Endothelial cell of umbilical vein (primary cell): Measurements from ENCODE around the gene CCSER1. TPM values are rescaled to one million over a fixed set of nuclear protein-coding genes. Genes with fewer than 3 reads are reported as not detected.

Experiments used
- BruUV-seq: library from RNA; stranded (reverse); fragments of 400-500 nt; replicated peaks from 2 replicates; lab custom pipeline; 2021; lab: Mats Ljungman, UMichigan
- CTCF ChIA-PET: fragments of 300-600, 350-600 bp; sonication (Branson Sonifier 250); formaldehyde crosslinking; loops from one replicate; lab custom pipeline; 2021; ENCODE audit warnings: antibody characterized with exemption, inconsistent platforms; lab: Charles Lee
- POLR2A ChIA-PET: fragments of 300-600, 350-600 bp; sonication (Branson Sonifier 250); formaldehyde crosslinking; loops from one replicate; lab custom pipeline; 2021; ENCODE audit warnings: antibody characterized with exemption, inconsistent platforms; lab: Charles Lee
- DNase-seq: peaks from one replicate; pipeline ENCODE4 v3.0.0-alpha.2; 2011; ENCODE audit warnings: low read depth, low spot score
- FAIRE-seq: peaks from 2 replicates; lab custom pipeline; 2011; peaks lifted over from hg19 to GRCh38; lab: Jason Lieb, UNC
- H2AFZ ChIP-seq: 2 replicates; pipeline ENCODE4 v1.6.0; 2012; ENCODE audit warnings: low read depth, low read length, control low read depth, inconsistent platforms
- H3K27ac ChIP-seq: 2 replicates; pipeline ENCODE4 v1.5.1; 2011; ENCODE audit warnings: low read depth, mild to moderate bottlenecking, control low read depth, low read length, moderate library complexity; ENCODE audit not compliant: insufficient read depth
- H3K27me3 ChIP-seq, 2 experiments: 2 replicates each; pipeline versions ENCODE4 v1.6.0 to v1.6.1; 2011; ENCODE audit warnings: low read length in 2 of 2, mixed read lengths in 1 of 2; ENCODE audit not compliant: control insufficient read depth in 2 of 2, insufficient read depth in 2 of 2
- H3K36me3 ChIP-seq, 2 experiments: 2 replicates in 1 of 2; 3 replicates in 1 of 2; pipeline ENCODE4 v1.5.1; 2011; ENCODE audit warnings: low read length in 2 of 2, mild to moderate bottlenecking in 1 of 2, moderate library complexity in 1 of 2; ENCODE audit not compliant: control insufficient read depth in 2 of 2, insufficient read depth in 2 of 2; ENCODE audit errors: extremely low read depth in 1 of 2
- H3K4me1 ChIP-seq: 3 replicates; pipeline ENCODE4 v1.5.1; 2011; ENCODE audit warnings: mild to moderate bottlenecking, low read length; ENCODE audit not compliant: control insufficient read depth, insufficient read depth; ENCODE audit errors: extremely low read depth
- H3K4me2 ChIP-seq: 2 replicates; pipeline ENCODE4 v1.6.1; 2011; ENCODE audit warnings: low read length, control low read depth, mixed read lengths; ENCODE audit not compliant: insufficient read depth
- H3K4me3 ChIP-seq, 3 experiments: fragments of 200-600 bp in 1 of 3; sonication (generic), shearing (Covaris generic) in 1 of 3; replicated peaks in 1 of 3; 2 replicates each; pipeline ENCODE4 v1.5.1; 2011 to 2016; ENCODE audit warnings: control low read depth in 3 of 3, low read length in 3 of 3, mild to moderate bottlenecking in 2 of 3, inconsistent platforms in 1 of 3, low read depth in 1 of 3, moderate library complexity in 1 of 3; ENCODE audit not compliant: insufficient read depth in 1 of 3
- H3K79me2 ChIP-seq: 2 replicates; pipeline ENCODE4 v1.6.0; 2012; ENCODE audit warnings: low read length, inconsistent platforms; ENCODE audit not compliant: control insufficient read depth, insufficient read depth
- H3K9ac ChIP-seq: replicated peaks from 2 replicates; pipeline ENCODE3; 2011; ENCODE audit warnings: low read length, control low read depth; ENCODE audit not compliant: insufficient read depth; ENCODE audit errors: extremely low read depth
- H3K9me1 ChIP-seq: replicated peaks from 3 replicates; pipeline ENCODE4 v1.6.0; 2011; ENCODE audit warnings: mild to moderate bottlenecking, low read length; ENCODE audit not compliant: control insufficient read depth, insufficient read depth; ENCODE audit errors: extremely low read depth
- H3K9me3 ChIP-seq: replicated peaks from 2 replicates; pipeline ENCODE4 v1.5.1; 2012; ENCODE audit warnings: low read length, inconsistent platforms; ENCODE audit not compliant: control insufficient read depth, insufficient read depth
- H4K20me1 ChIP-seq: replicated peaks from 2 replicates; pipeline ENCODE3; 2011; ENCODE audit warnings: mild to moderate bottlenecking, low read length; ENCODE audit not compliant: control insufficient read depth, insufficient read depth; ENCODE audit errors: extremely low read depth
- EZH2 ChIP-seq: IDR thresholded peaks from 2 replicates; pipeline ENCODE4 v1.6.1; 2012; ENCODE audit warnings: borderline replicate concordance, low read depth, mild to moderate bottlenecking, moderate library complexity, low read length, inconsistent platforms; ENCODE audit not compliant: severe bottlenecking
- FOS ChIP-seq: IDR thresholded peaks from 2 replicates; pipeline ENCODE4 v1.6.1; 2011; ENCODE audit warnings: mild to moderate bottlenecking, low read length, moderate library complexity, borderline replicate concordance; ENCODE audit not compliant: insufficient read depth
- GATA2 ChIP-seq: IDR thresholded peaks from 2 replicates; pipeline ENCODE4 v1.7.0; 2011; ENCODE audit warnings: low read depth, mild to moderate bottlenecking, moderate library complexity, mixed read lengths, low read length; ENCODE audit not compliant: insufficient read length, insufficient read depth
- JUN ChIP-seq: IDR thresholded peaks from 2 replicates; pipeline ENCODE4 v1.6.1; 2011; ENCODE audit warnings: borderline replicate concordance, low read depth; ENCODE audit not compliant: insufficient read length, insufficient read depth
- MAX ChIP-seq: IDR thresholded peaks from 2 replicates; pipeline ENCODE4 v1.6.1; 2011; ENCODE audit not compliant: insufficient read depth, insufficient read length
- MYC ChIP-seq: IDR thresholded peaks from one replicate; pipeline ENCODE4 v1.6.1; 2011; ENCODE audit warnings: mild to moderate bottlenecking, low read depth, low read length
- POLR2A ChIP-seq: IDR thresholded peaks from 2 replicates; pipeline ENCODE4 v1.6.1; 2012; ENCODE audit warnings: low read depth, mild to moderate bottlenecking, control low read depth, low read length
- POLR2AphosphoS5 ChIP-seq: IDR thresholded peaks from 2 replicates; pipeline ENCODE4 v1.6.1; 2012; ENCODE audit warnings: low read depth, mild to moderate bottlenecking, control low read depth, low read length, moderate library complexity; ENCODE audit not compliant: insufficient read depth
- dilution Hi-C: fragments of 300-500 bp; cut with MboI; formaldehyde crosslinking; loops from one replicate; pipeline ENCODE4 v1.15.0; 2019; ENCODE audit warnings: low sequenced_read_pairs; ENCODE audit not compliant: extremely low pct_ligation_motif_present
- intact Hi-C: fragments of 100-400 bp; cut with micrococcal nuclease; formaldehyde crosslinking; loops from one replicate; pipeline ENCODE4 v1.10.0; 2022
- polyA plus RNA-seq, 4 experiments: library from polyadenylated mRNA; depleted of rRNA in 3 of 4; stranded (reverse) in 3 of 4; unstranded in 1 of 4; fragments of >200 nt; gene quantifications; 2 replicates each; pipeline versions ENCODE4 v1.2.1 to v1.2.3, GENCODE V29; 2011 to 2012; ENCODE audit warnings: missing spikeins in 1 of 4
- total RNA-seq: library from RNA; stranded (reverse); gene quantifications from 2 replicates; pipeline ENCODE4 v1.2.3, GENCODE V29; 2021
- TF ChIP-seq, protein P1 (sequence below), 2 donors: IDR thresholded peaks; 1 replicate in 1 of 2; 2 replicates in 1 of 2; pipeline ENCODE4 v1.5.1; 2011; ENCODE audit warnings: low read length in 2 of 2, mild to moderate bottlenecking in 2 of 2, moderate library complexity in 2 of 2, control low read depth in 1 of 2, inconsistent platforms in 1 of 2, low read depth in 1 of 2; ENCODE audit not compliant: insufficient read depth in 1 of 2; ENCODE audit errors: extremely low read depth in 1 of 2

The CCSER1 gene
- total and polyA plus RNA-seq, 2 donors (not counting 3 experiments of a cell fraction or from before 2014, with no cell fraction given), result 0.11 to 1.8 TPM

GRCh38 chr4:91037951-91038350 lies 910.8 kb downstream of the CCSER1 start:
- no TSS peak for BruUV-seq
- intact Hi-C loops (no loop called here), dilution Hi-C loops (no loop called here)
- no peaks in the 10 kb centered on the region for H3K27me3 ChIP-seq
- no peak overlapping the region for H3K27ac ChIP-seq
- H3K36me3 ChIP-seq, result no peaks in the 10 kb centered on the region
- DNase-seq (no peak), FAIRE-seq (no peak)
- H3K79me2 ChIP-seq, result no peaks in the 10 kb centered on the region
- H3K9me3 ChIP-seq, result no peaks in the 10 kb centered on the region
- no peak overlapping the region for H3K4me2 ChIP-seq
- H3K4me1 ChIP-seq, result no peaks in the 10 kb centered on the region
- ChIA-PET CTCF (no interaction called here), POLR2A (no interaction called here)
- H4K20me1 ChIP-seq, result no peaks in the 10 kb centered on the region
- H3K9ac ChIP-seq, result no peak overlapping the region
- TF ChIP-seq FOS (no peak), EZH2 (no peak), MAX (no peak), MYC (no peak), JUN (no peak), POLR2A (no peak), POLR2AphosphoS5 (no peak), GATA2 (no peak)
- TF ChIP-seq, protein P1, sequence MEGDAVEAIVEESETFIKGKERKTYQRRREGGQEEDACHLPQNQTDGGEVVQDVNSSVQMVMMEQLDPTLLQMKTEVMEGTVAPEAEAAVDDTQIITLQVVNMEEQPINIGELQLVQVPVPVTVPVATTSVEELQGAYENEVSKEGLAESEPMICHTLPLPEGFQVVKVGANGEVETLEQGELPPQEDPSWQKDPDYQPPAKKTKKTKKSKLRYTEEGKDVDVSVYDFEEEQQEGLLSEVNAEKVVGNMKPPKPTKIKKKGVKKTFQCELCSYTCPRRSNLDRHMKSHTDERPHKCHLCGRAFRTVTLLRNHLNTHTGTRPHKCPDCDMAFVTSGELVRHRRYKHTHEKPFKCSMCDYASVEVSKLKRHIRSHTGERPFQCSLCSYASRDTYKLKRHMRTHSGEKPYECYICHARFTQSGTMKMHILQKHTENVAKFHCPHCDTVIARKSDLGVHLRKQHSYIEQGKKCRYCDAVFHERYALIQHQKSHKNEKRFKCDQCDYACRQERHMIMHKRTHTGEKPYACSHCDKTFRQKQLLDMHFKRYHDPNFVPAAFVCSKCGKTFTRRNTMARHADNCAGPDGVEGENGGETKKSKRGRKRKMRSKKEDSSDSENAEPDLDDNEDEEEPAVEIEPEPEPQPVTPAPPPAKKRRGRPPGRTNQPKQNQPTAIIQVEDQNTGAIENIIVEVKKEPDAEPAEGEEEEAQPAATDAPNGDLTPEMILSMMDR (IDR thresholded peaks at IDR 0.05; ENCODE audit: extremely low read depth in 1 of 2, insufficient read depth in 1 of 2, low read depth in 1 of 2, low read length in 2 of 2), result no peak
- H3K4me3 ChIP-seq, result no peak overlapping the region
- H3K9me1 ChIP-seq, result no peaks in the 10 kb centered on the region
- no peak overlapping the region for H2AFZ ChIP-seq
